Tibial nerve (tissue), 4 donors: ENCODE measurements around the gene CHRNA7. TPM values are rescaled to one million over a fixed set of nuclear protein-coding genes. Genes with fewer than 3 reads are reported as not detected.
"Not testable (repeated sequence)": the region's sequence is repeated elsewhere in the genome, so short reads cannot be mapped to it uniquely, and the experiment has no call there.

Experiments used
- DNase-seq, 2 donors: peaks; one replicate each; pipeline ENCODE4 v3.0.0-alpha.2; 2019; ENCODE audit warnings: low spot score in 2 of 2
- H3K27ac ChIP-seq, 4 donors: fragments of 200-600 bp; sonication (generic) in 3 of 4; one replicate each; pipeline ENCODE4 v1.5.1; 2017 to 2019; ENCODE audit warnings: mild to moderate bottlenecking in 1 of 4
- H3K27me3 ChIP-seq, 2 donors: fragments of 200-600 bp; sonication (generic) in 1 of 2; one replicate each; pipeline versions ENCODE4 v1.5.1 to v1.6.0; 2017 to 2019
- H3K36me3 ChIP-seq, 3 donors: fragments of 200-600 bp; sonication (generic); one replicate each; pipeline ENCODE4 v1.5.1; 2018 to 2019
- H3K4me1 ChIP-seq, 4 donors: fragments of 200-600 bp; sonication (generic) in 3 of 4; one replicate each; pipeline ENCODE4 v1.5.1; 2017 to 2019
- H3K4me3 ChIP-seq, 4 donors: fragments of 200-600 bp; sonication (generic) in 3 of 4; one replicate each; pipeline ENCODE4 v1.5.1; 2017 to 2019; ENCODE audit warnings: mild to moderate bottlenecking in 1 of 4, moderate library complexity in 1 of 4
- H3K9me3 ChIP-seq, 4 donors: fragments of 200-600 bp; sonication (generic) in 3 of 4; one replicate each; pipeline ENCODE4 v1.5.1; 2017 to 2019
- EP300 ChIP-seq, 2 donors: sonication (generic); formaldehyde crosslinking; IDR thresholded peaks; one replicate each; pipeline ENCODE4 v1.6.1; 2017; ENCODE audit warnings: antibody characterized with exemption in 2 of 2, mild to moderate bottlenecking in 1 of 2
- POLR2A ChIP-seq, 2 donors: fragments of 450-650 bp; IDR thresholded peaks; one replicate each; pipeline ENCODE4 v1.6.1; 2017; ENCODE audit warnings: antibody characterized with exemption in 2 of 2, mild to moderate bottlenecking in 2 of 2, moderate library complexity in 2 of 2
- WGBS, 2 donors: methylation state at CpG; one replicate each; pipeline ENCODE4 v1.1.5; 2018; 5-methylcytosine and 5-hydroxymethylcytosine counted together
- total RNA-seq, 4 donors: library from RNA; depleted of rRNA; stranded (reverse); fragments of >200 nt; gene quantifications; one replicate each; pipeline ENCODE4 v1.1.0, GENCODE V29; 2016
- TF ChIP-seq, protein P1 (sequence below), 5 experiments: fragments of 200-600 bp in 3 of 5; fragments of 450-650 bp in 2 of 5; sonication (generic) in 3 of 5; IDR thresholded peaks; one replicate each; pipeline ENCODE4 v1.5.1; 2016 to 2019; ENCODE audit warnings: antibody characterized with exemption in 5 of 5, mild to moderate bottlenecking in 3 of 5, moderate library complexity in 2 of 5

The CHRNA7 gene
- total RNA-seq, 4 donors from 2014 or later: 0.20 to 6.3 (median 1.3) TPM

- no peak for DNase-seq
- no peak overlapping the region for H3K4me3 ChIP-seq
- 17 to 33% methylated on average over 2 of the region's 2 CpGs for WGBS, 2 donors
- H3K27me3 ChIP-seq: no peaks in the 10 kb centered on the region
- H3K27ac ChIP-seq: no peak overlapping the region
- no peaks in the 10 kb centered on the region for H3K36me3 ChIP-seq
- peaks cover 0 to 3% (median 0%) of the 10 kb centered on the region in 4 donors for H3K9me3 ChIP-seq
- TF ChIP-seq, protein P1, sequence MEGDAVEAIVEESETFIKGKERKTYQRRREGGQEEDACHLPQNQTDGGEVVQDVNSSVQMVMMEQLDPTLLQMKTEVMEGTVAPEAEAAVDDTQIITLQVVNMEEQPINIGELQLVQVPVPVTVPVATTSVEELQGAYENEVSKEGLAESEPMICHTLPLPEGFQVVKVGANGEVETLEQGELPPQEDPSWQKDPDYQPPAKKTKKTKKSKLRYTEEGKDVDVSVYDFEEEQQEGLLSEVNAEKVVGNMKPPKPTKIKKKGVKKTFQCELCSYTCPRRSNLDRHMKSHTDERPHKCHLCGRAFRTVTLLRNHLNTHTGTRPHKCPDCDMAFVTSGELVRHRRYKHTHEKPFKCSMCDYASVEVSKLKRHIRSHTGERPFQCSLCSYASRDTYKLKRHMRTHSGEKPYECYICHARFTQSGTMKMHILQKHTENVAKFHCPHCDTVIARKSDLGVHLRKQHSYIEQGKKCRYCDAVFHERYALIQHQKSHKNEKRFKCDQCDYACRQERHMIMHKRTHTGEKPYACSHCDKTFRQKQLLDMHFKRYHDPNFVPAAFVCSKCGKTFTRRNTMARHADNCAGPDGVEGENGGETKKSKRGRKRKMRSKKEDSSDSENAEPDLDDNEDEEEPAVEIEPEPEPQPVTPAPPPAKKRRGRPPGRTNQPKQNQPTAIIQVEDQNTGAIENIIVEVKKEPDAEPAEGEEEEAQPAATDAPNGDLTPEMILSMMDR (IDR thresholded peaks at IDR 0.05): no peak
- no peak for TF ChIP-seq POLR2A (IDR thresholded peaks at IDR 0.05)
- TF ChIP-seq EP300 (IDR thresholded peaks at IDR 0.05): no peak
- H3K4me1 ChIP-seq: no peaks in the 10 kb centered on the region
These were observed 102.5 kb downstream of the CHRNA7 start for GRCh38 chr15:32132859-32133258.

DNA sequence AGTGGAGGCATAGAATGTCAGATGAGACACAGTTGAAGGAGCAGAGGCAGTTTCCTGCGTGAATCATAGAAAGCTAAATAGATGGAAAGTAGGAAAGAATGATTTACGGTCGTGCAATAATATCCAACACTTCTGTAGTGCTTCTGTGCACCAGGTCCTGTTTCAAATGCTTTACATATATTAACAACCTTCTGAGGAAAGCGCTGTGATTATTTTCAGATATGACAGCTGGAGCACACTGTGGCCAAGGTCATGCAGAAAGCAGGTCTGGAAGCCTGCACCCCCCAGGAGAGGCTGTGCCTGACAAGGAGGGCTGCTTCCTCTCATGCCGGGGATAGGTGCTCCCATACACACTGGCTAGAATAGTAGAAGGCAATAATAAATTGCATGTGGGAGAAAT is 104.5 kb downstream of the CHRNA7 start:
- no peaks in the 10 kb centered on the region for H3K27me3 ChIP-seq
- H3K27ac ChIP-seq: no peak overlapping the region
- no peaks in the 10 kb centered on the region for H3K36me3 ChIP-seq
- 68 to 69% methylated on average over 5 of the region's 5 CpGs for WGBS, 2 donors
- H3K4me1 ChIP-seq: no peaks in the 10 kb centered on the region
- peaks cover 0 to 8% (median 0%) of the 10 kb centered on the region in 4 donors for H3K9me3 ChIP-seq
- H3K4me3 ChIP-seq: no peak overlapping the region
- no peak for TF ChIP-seq POLR2A (IDR thresholded peaks at IDR 0.05)
- TF ChIP-seq, protein P1 (IDR thresholded peaks at IDR 0.05): no peak
- TF ChIP-seq EP300 (IDR thresholded peaks at IDR 0.05): no peak
- no peak for DNase-seq

- no peak overlapping the region for H3K4me3 ChIP-seq
- H3K4me1 ChIP-seq: no peaks in the 10 kb centered on the region
- no peaks in the 10 kb centered on the region for H3K27me3 ChIP-seq
- DNase-seq: no peak
- no peaks in the 10 kb centered on the region for H3K36me3 ChIP-seq
- H3K27ac ChIP-seq: no peak overlapping the region
- TF ChIP-seq POLR2A (IDR thresholded peaks at IDR 0.05) (no peak), EP300 (IDR thresholded peaks at IDR 0.05) (no peak)
- TF ChIP-seq, protein P1 (IDR thresholded peaks at IDR 0.05): no peak
- 52 to 66% methylated on average over 8 of the region's 8 CpGs for WGBS, 2 donors
- peaks cover 0 to 10% (median 0%) of the 10 kb centered on the region in 4 donors for H3K9me3 ChIP-seq
These were observed 105.0 kb downstream of the CHRNA7 start for GRCh38 chr15:32135335-32135734.

DNA sequence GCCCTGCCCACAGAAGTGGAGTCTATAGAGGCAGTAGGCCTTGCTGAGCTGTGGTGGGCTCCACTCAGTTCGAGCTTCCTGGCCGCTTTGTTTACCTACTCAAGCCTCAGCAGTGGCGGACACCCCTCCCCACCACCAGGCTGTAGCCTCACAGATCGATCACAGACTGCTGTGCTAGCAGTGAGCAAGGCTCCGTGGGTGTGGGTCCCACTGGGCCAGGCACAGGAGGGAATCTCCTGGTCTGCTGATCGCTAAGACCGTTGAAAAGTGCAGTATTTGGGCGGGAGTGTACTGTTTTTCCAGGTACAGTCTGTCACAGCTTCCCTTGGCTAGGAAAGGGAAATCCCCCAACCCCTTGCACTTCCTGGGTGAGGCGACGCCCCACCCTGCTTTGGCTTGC is 115.2 kb downstream of the CHRNA7 start:
- H3K4me1 ChIP-seq, DNase-seq, H3K4me3 ChIP-seq, H3K9me3 ChIP-seq, H3K27me3 ChIP-seq, H3K27ac ChIP-seq, H3K36me3 ChIP-seq: not testable (repeated sequence)
- 90 to 94% methylated on average over 9 to 10 of the region's 10 CpGs for WGBS, 2 donors

DNA sequence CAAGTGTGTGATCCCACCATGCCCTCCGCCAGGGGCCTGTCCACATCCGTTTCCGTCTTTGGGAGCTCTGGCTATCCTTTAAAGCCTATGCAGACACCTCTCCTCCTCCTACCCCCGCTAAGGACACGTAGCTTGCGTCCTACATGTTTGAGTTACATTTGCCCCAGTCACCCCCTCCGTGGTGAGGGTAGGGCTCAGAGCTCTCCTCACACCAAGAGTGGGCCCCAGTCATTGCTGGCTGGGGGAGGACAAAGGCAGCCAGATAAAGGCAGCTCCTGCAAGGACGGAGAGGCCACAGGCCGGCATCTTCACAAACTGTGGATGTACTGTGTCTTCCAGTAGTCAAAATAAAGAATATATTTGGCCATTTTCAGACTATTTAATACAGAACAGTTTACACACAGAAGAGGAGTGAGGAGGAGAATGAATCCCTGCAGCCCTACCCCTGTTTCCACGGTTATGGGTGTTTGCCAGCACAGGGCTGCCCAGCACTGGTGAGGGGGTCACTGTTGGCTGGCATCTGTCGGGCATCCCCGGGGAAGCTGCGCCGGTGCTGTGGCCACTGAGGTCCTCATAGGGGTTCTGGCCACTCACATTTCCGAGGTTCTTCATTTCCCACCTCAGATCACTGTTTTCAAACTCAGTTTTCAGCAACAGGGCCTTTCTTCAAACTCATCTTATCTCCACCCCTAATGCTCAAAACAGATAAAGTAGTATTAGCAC is 118.7 kb downstream of the CHRNA7 start:
- DNase-seq: no peak
- Histone ChIP-seq H3K4me1 (no peaks in the 10 kb centered on the region), H3K36me3 (no peaks in the 10 kb centered on the region), H3K27ac (no peak overlapping the region), H3K9me3 (no peaks in the 10 kb centered on the region), H3K4me3 (no peak overlapping the region), H3K27me3 (no peaks in the 10 kb centered on the region)
- WGBS, 2 donors: 88 to 91% methylated on average over 15 of the region's 15 CpGs
- TF ChIP-seq EP300 (IDR thresholded peaks at IDR 0.05) (no peak), POLR2A (IDR thresholded peaks at IDR 0.05) (no peak)
- TF ChIP-seq, protein P1 (IDR thresholded peaks at IDR 0.05): no peak
